ENCODE data around the gene AK8. TPM values are rescaled to one million over a fixed set of nuclear protein-coding genes. Genes with fewer than 3 reads are reported as not detected.

Gene AK8
- total RNA-seq, 2 donors from 2014 or later = 0.26 TPM; not detected in 1

DNA sequence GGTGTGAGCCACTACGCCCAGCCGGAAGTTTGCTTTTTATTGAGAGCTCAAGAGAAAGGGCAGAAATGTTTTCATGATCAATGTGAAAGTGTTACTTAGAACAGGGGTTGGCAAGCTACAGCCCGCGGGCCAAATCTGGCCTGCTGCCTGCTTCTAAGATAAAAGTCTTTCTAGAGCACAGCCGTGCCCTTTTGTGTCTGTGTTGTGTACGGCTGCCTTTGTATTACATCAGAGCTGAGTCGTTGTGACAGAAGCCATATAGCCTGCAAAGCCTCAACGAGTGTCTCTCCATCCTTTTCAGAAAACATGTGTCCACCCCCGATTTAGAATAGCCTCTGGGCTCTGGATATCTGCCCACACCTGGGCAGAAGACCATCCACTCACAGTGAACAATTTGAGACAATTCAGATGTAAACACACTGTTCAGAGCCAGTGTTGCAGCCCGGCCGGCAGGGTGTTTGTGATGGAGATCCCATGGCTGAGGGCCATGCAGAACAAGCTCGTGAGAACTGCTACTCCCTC lies 28.8 kb downstream of the AK8 start:
- H3K4me3 ChIP-seq = no peak overlapping the region
- H3K9me3 ChIP-seq = no peaks in the 10 kb centered on the region
- no peaks in the 10 kb centered on the region for H3K27me3 ChIP-seq
- intact Hi-C loops (cut with DNase I) = no loop called here
- H3K36me3 ChIP-seq (replicated peaks in 1 of 2; ENCODE audit: insufficient read depth in 1 of 2, low read depth in 2 of 2) = no peaks in the 10 kb centered on the region
- TF ChIP-seq, protein P1, sequence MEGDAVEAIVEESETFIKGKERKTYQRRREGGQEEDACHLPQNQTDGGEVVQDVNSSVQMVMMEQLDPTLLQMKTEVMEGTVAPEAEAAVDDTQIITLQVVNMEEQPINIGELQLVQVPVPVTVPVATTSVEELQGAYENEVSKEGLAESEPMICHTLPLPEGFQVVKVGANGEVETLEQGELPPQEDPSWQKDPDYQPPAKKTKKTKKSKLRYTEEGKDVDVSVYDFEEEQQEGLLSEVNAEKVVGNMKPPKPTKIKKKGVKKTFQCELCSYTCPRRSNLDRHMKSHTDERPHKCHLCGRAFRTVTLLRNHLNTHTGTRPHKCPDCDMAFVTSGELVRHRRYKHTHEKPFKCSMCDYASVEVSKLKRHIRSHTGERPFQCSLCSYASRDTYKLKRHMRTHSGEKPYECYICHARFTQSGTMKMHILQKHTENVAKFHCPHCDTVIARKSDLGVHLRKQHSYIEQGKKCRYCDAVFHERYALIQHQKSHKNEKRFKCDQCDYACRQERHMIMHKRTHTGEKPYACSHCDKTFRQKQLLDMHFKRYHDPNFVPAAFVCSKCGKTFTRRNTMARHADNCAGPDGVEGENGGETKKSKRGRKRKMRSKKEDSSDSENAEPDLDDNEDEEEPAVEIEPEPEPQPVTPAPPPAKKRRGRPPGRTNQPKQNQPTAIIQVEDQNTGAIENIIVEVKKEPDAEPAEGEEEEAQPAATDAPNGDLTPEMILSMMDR (IDR thresholded peaks at IDR 0.05) = no peak
- no peak for TF ChIP-seq POLR2A (IDR thresholded peaks at IDR 0.05)
- ATAC-seq = no peak
- 56 to 67% methylated on average over 12 of the region's 12 CpGs for WGBS, 2 donors
- H3K4me1 ChIP-seq = no peaks in the 10 kb centered on the region
- peak in 1 of 4 donors; percentile 24 for DNase-seq
- no peak overlapping the region for H3K27ac ChIP-seq

DNA sequence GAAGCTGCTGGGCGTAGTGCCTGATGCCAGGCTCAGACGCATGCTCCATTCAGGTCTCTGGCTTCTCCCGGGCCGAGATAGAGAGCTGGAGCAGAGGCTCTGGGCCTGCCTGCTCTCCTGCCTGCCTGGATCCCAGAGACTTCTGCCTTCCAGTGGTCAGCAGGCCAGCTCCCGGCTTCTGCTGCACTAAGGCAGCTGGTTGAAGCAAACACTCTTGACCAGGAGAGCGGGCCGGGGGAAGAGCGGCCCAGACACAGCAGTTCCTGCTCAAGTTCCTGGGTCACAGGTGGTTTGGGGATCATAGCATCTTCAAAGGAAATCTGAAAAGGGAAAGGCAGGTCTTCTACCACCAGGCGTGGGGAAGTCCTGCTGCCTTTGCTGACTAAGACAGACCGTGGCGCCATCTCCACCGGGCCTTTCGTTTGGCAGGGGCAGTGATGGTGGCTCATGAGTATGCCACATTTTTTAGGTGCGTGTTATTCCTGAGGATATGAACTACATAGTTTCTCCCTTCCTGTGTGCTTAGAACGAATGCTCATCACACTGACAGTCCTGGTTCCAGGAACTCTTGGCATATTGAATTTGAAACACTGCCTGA lies 31.1 kb downstream of the AK8 start:
- no peaks in the 10 kb centered on the region for H3K9me3 ChIP-seq
- 80 to 85% methylated on average over 13 to 15 of the region's 15 CpGs for WGBS, 2 donors
- DNase-seq = no peak
- TF ChIP-seq, protein P1 (IDR thresholded peaks at IDR 0.05) = no peak
- TF ChIP-seq POLR2A (IDR thresholded peaks at IDR 0.05) = no peak
- H3K4me1 ChIP-seq = no peaks in the 10 kb centered on the region
- no peak overlapping the region for H3K4me3 ChIP-seq
- H3K27me3 ChIP-seq = no peaks in the 10 kb centered on the region
- no peak overlapping the region for H3K27ac ChIP-seq
- intact Hi-C loops (cut with DNase I) = no loop called here
- no peak for ATAC-seq
- H3K36me3 ChIP-seq (replicated peaks in 1 of 2; ENCODE audit: insufficient read depth in 1 of 2, low read depth in 2 of 2) = no peaks in the 10 kb centered on the region

DNA sequence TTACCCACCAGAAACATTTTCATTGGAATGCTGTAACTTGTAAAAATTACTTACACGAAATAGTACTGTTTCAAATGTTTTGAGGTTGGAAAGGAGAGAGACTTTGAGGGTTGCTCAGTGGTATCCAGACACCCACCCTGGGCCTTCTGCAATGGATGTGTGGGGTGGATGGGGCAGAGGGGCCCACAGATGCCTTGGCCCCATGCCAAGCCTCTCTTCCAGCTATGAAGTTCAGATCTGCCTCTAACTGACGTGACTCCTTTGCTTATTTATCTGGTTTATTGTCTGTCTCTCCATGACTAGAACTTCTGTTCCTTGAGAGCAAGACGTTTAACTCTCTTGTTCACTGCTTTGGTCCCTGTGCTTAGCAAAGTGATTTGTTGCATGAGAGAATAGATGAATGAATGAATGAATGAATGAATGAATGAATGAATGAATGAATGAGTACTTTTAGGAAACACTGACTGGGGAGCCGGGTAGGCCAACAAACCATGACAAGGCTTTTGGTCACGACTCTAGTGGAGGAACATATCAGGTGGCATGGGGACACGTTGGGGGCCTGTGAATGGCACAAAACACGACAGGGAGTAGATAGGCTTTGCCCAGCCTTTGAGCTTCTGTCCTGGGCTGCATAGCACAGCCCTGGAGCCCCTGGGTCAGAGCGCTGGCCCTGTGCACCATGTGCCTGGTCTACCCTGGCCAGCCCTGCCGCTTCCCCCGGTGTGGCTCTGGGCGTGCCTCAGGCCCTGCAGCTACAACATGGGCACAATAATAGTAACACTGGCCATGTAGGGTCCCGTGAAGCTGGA lies 31.8 kb downstream of the AK8 start:
- ATAC-seq (no peak), DNase-seq (no peak)
- Histone ChIP-seq H3K4me3 (no peak overlapping the region), H3K9me3 (no peaks in the 10 kb centered on the region), H3K27ac (no peak overlapping the region), H3K27me3 (no peaks in the 10 kb centered on the region), H3K4me1 (no peaks in the 10 kb centered on the region), H3K36me3 (replicated peaks in 1 of 2; ENCODE audit: insufficient read depth in 1 of 2, low read depth in 2 of 2) (no peaks in the 10 kb centered on the region)
- TF ChIP-seq, protein P1 (IDR thresholded peaks at IDR 0.05) = no peak
- TF ChIP-seq POLR2A (IDR thresholded peaks at IDR 0.05) = no peak
- WGBS, 2 donors = 83% methylated on average over 12 of the region's 12 CpGs
- intact Hi-C loops (cut with DNase I) = no loop called here

DNA sequence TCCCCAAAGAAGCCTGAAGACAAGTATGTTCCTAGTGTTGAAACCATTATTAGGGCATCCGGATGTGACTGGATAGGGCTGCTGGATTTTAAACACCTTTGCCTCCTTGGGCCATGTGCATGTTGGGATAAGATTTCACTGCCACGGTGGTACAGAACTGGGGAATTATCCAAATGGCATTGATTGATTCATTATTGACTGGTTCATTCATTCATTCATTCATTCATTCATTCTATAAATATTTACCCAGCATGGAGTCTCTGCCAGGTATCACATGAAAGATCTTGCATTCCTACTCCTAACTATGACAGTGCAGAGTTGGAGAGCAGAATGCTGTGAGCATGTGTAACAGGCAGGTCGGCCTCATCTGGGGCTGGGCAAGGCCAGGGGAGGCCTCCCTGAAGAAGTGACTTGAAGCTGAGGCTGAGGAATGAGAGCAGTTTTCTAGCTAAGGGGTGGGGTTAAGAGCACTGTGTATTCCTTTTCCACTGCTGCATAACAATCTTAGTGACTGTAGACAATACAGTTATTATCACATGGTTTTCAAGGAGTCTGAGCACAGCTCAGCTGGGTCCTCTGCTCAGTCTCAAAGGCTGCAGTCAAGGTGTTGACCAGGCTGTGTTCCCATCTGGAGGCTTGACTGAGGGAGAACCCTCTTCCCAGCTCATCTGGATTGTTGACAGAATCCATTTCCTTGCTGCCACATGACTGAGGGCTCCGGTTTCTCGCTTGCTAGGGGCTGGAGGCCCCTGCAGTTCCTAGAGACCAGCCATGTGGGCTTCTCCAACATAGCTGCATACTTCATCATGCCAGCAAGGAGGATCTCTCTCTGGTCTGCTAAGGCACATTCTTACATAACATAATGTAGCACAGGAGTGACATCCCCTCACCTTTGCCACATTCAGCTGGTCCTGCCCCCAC lies 35.7 kb downstream of the AK8 start:
- DNase-seq = no peak
- no peaks in the 10 kb centered on the region for H3K27me3 ChIP-seq
- no peak overlapping the region for H3K4me3 ChIP-seq
- no peak overlapping the region for H3K27ac ChIP-seq
- intact Hi-C loops (cut with DNase I) = no loop called here
- no peaks in the 10 kb centered on the region for H3K36me3 ChIP-seq (replicated peaks in 1 of 2; ENCODE audit: insufficient read depth in 1 of 2, low read depth in 2 of 2)
- no peaks in the 10 kb centered on the region for H3K9me3 ChIP-seq
- no peak for ATAC-seq
- no peak for TF ChIP-seq POLR2A (IDR thresholded peaks at IDR 0.05)
- TF ChIP-seq, protein P1 (IDR thresholded peaks at IDR 0.05) = no peak
- H3K4me1 ChIP-seq = no peaks in the 10 kb centered on the region
- 74 to 75% methylated on average over 5 of the region's 5 CpGs for WGBS, 2 donors

All from body of pancreas (tissue), 4 donors.